Smooth muscle cell (in vitro differentiated cells): ENCODE measurements around the gene PHF12. TPM values are rescaled to one million over a fixed set of nuclear protein-coding genes. Genes with fewer than 3 reads are reported as not detected.

Experiments
- DNase-seq: peaks from one replicate; lab custom pipeline; 2025; ENCODE audit not compliant: unreplicated experiment; lab: John Stamatoyannopoulos, UW
- H2AFZ ChIP-seq: fragments of 200-600 bp; sonication (generic); 2 replicates; pipeline ENCODE4 v1.6.0; 2016; ENCODE audit warnings: antibody characterized with exemption, low read depth, mild to moderate bottlenecking
- H3F3A ChIP-seq: fragments of 200-600 bp; sonication (generic); 2 replicates; pipeline ENCODE4 v1.6.0; 2017; ENCODE audit warnings: antibody characterized with exemption, low read depth
- H3K27ac ChIP-seq: fragments of 200-600 bp; sonication (generic); 2 replicates; pipeline ENCODE4 v1.5.1; 2016; ENCODE audit warnings: low read depth, mild to moderate bottlenecking
- H3K27me3 ChIP-seq: fragments of 200-600 bp; sonication (generic); 2 replicates; pipeline ENCODE4 v1.6.1; 2016; ENCODE audit warnings: low read depth, mild to moderate bottlenecking
- H3K36me3 ChIP-seq: fragments of 200-600 bp; sonication (generic); 2 replicates; pipeline ENCODE4 v1.5.1; 2016; ENCODE audit warnings: low read depth
- H3K4me1 ChIP-seq: fragments of 200-600 bp; sonication (generic); 2 replicates; pipeline ENCODE4 v1.5.1; 2016; ENCODE audit warnings: low read depth
- H3K4me2 ChIP-seq: fragments of 200-600 bp; sonication (generic); 2 replicates; pipeline ENCODE4 v1.6.0; 2016; ENCODE audit warnings: mild to moderate bottlenecking
- H3K4me3 ChIP-seq: fragments of 200-600 bp; sonication (generic); 2 replicates; pipeline ENCODE4 v1.5.1; 2016; ENCODE audit warnings: mild to moderate bottlenecking
- H3K79me2 ChIP-seq: fragments of 200-600 bp; sonication (generic); 2 replicates; pipeline ENCODE4 v1.6.0; 2016; ENCODE audit warnings: low read depth, mild to moderate bottlenecking
- H3K9ac ChIP-seq: fragments of 200-600 bp; sonication (generic); 2 replicates; pipeline ENCODE4 v1.6.0; 2016; ENCODE audit warnings: low read depth
- H3K9me3 ChIP-seq: fragments of 200-600 bp; sonication (generic); replicated peaks from 2 replicates; pipeline ENCODE4 v1.5.1; 2016; ENCODE audit warnings: low read depth
- H4K20me1 ChIP-seq: fragments of 200-600 bp; sonication (generic); 2 replicates; pipeline ENCODE4 v1.6.0; 2016; ENCODE audit warnings: low read depth
- CTCF ChIP-seq: fragments of 200-600 bp; sonication (generic); IDR thresholded peaks from 2 replicates; pipeline ENCODE4 v1.5.1; 2017; ENCODE audit warnings: borderline replicate concordance, mild to moderate bottlenecking, antibody characterized with exemption; ENCODE audit not compliant: insufficient read depth, poor library complexity, severe bottlenecking
- WGBS: methylation state at CpG from one replicate; pipeline ENCODE4 v1.1.7; 2016; ENCODE audit warnings: low lambda C conversion rate; 5-methylcytosine and 5-hydroxymethylcytosine counted together
- polyA plus RNA-seq: library from polyadenylated mRNA; unstranded; fragments of >200 nt; fragmentation: Nextera tagmentation; extraction: Ambion mirVana; gene quantifications from 2 replicates; pipeline ENCODE4 v1.2.1, GENCODE V29; 2016
- total RNA-seq: library from RNA; depleted of rRNA; stranded (reverse); fragments of >200 nt; gene quantifications from 2 replicates; pipeline ENCODE4 v1.2.3, GENCODE V29; 2014

PHF12 gene
- total and polyA plus RNA-seq, 2 experiments from 2014 or later = 14.0 to 18.9 TPM

DNA sequence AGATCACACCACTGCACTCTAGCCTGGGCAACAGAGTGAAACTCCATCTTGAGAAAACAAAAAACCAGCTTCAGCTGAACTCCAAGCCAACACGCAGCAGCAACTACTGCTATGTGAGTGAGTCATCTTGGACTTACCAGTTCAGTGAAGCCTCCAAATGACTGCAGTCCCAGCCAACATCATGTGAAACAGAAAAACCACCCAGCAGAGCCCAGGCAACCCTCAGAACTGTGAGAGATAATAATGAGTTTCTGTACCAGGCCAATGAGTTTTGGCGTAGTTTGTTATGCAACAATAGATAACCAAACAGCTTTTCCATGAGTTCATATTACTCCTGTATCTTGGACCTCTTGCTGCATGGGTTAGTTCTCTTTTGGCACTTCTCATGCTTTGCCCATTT lies 23.3 kb downstream of the PHF12 start:
- peaks cover 100% of the 10 kb centered on the region for H4K20me1 ChIP-seq
- DNase-seq = no peak
- no peak overlapping the region for H2AFZ ChIP-seq
- H3F3A ChIP-seq = peaks cover 16% of the 10 kb centered on the region
- no peak overlapping the region for H3K4me3 ChIP-seq
- H3K9me3 ChIP-seq = no peaks in the 10 kb centered on the region
- no peak overlapping the region for H3K9ac ChIP-seq
- H3K79me2 ChIP-seq = peaks cover 71% of the 10 kb centered on the region
- no peaks in the 10 kb centered on the region for H3K4me1 ChIP-seq
- no peak overlapping the region for H3K4me2 ChIP-seq
- no peak overlapping the region for H3K27ac ChIP-seq
- H3K27me3 ChIP-seq = no peaks in the 10 kb centered on the region
- no peak for TF ChIP-seq CTCF
- 80% methylated on average over 2 of the region's 2 CpGs for WGBS
- H3K36me3 ChIP-seq = peaks cover 4% of the 10 kb centered on the region

GRCh38 chr17:28926786-28927185 lies 24.5 kb downstream of the PHF12 start:
- no peak for DNase-seq
- Histone ChIP-seq H2AFZ (no peak overlapping the region), H3K9me3 (no peaks in the 10 kb centered on the region), H3K4me1 (no peaks in the 10 kb centered on the region), H3K4me3 (no peak overlapping the region), H3K9ac (peak overlapping the region; percentile 33), H4K20me1 (peaks cover 100% of the 10 kb centered on the region), H3K27ac (peak overlapping the region; percentile 69), H3K4me2 (peak overlapping the region; percentile 67), H3K79me2 (peaks cover 67% of the 10 kb centered on the region), H3F3A (peaks cover 16% of the 10 kb centered on the region), H3K27me3 (no peaks in the 10 kb centered on the region), H3K36me3 (peaks cover 4% of the 10 kb centered on the region)
- no peak for TF ChIP-seq CTCF
- WGBS = 81% methylated on average over 4 of the region's 4 CpGs

- H3K4me1 ChIP-seq = no peaks in the 10 kb centered on the region
- no peak for TF ChIP-seq CTCF
- H3K9ac ChIP-seq = peak overlapping the region; percentile 33
- no peaks in the 10 kb centered on the region for H3K27me3 ChIP-seq
- H2AFZ ChIP-seq = no peak overlapping the region
- H3K79me2 ChIP-seq = peaks cover 63% of the 10 kb centered on the region
- peak overlapping the region; percentile 69 for H3K27ac ChIP-seq
- peaks cover 100% of the 10 kb centered on the region for H4K20me1 ChIP-seq
- 82% methylated on average over 2 of the region's 2 CpGs for WGBS
- H3K4me3 ChIP-seq = no peak overlapping the region
- H3F3A ChIP-seq = peaks cover 16% of the 10 kb centered on the region
- no peak for DNase-seq
- peak overlapping the region; percentile 67 for H3K4me2 ChIP-seq
- H3K36me3 ChIP-seq = peaks cover 4% of the 10 kb centered on the region
- H3K9me3 ChIP-seq = no peaks in the 10 kb centered on the region
These were observed 25.0 kb downstream of the PHF12 start for GRCh38 chr17:28926366-28926765.

- no peak overlapping the region for H2AFZ ChIP-seq
- H3K4me2 ChIP-seq = peak overlapping the region; percentile 67
- peaks cover 100% of the 10 kb centered on the region for H4K20me1 ChIP-seq
- DNase-seq = no peak
- peaks cover 4% of the 10 kb centered on the region for H3K36me3 ChIP-seq
- peaks cover 59% of the 10 kb centered on the region for H3K79me2 ChIP-seq
- TF ChIP-seq CTCF = no peak
- H3K4me3 ChIP-seq = no peak overlapping the region
- H3K27ac ChIP-seq = peak overlapping the region; percentile 69
- H3K9ac ChIP-seq = no peak overlapping the region
- H3K27me3 ChIP-seq = no peaks in the 10 kb centered on the region
- no peaks in the 10 kb centered on the region for H3K9me3 ChIP-seq
- H3K4me1 ChIP-seq = no peaks in the 10 kb centered on the region
- peaks cover 16% of the 10 kb centered on the region for H3F3A ChIP-seq
- 14% methylated on average over 2 of the region's 2 CpGs for WGBS
These were observed 25.4 kb downstream of the PHF12 start for GRCh38 chr17:28925912-28926365.
